ENCODE data around the gene DISP2. TPM values are rescaled to one million over a fixed set of nuclear protein-coding genes. Genes with fewer than 3 reads are reported as not detected.

DISP2 gene
- total and polyA plus RNA-seq, 2 donors from 2014 or later, result 0.04 to 0.69 TPM

- no peak overlapping the region for H3K4me3 ChIP-seq (ENCODE audit: low read length in 3 of 3)
- TF ChIP-seq, protein P1, sequence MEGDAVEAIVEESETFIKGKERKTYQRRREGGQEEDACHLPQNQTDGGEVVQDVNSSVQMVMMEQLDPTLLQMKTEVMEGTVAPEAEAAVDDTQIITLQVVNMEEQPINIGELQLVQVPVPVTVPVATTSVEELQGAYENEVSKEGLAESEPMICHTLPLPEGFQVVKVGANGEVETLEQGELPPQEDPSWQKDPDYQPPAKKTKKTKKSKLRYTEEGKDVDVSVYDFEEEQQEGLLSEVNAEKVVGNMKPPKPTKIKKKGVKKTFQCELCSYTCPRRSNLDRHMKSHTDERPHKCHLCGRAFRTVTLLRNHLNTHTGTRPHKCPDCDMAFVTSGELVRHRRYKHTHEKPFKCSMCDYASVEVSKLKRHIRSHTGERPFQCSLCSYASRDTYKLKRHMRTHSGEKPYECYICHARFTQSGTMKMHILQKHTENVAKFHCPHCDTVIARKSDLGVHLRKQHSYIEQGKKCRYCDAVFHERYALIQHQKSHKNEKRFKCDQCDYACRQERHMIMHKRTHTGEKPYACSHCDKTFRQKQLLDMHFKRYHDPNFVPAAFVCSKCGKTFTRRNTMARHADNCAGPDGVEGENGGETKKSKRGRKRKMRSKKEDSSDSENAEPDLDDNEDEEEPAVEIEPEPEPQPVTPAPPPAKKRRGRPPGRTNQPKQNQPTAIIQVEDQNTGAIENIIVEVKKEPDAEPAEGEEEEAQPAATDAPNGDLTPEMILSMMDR (IDR thresholded peaks at IDR 0.05; ENCODE audit: borderline replicate concordance, extremely low read depth, insufficient read depth), result no peak
- H3K4me1 ChIP-seq (ENCODE audit: control insufficient read depth in 2 of 3, insufficient read depth in 2 of 3, low read depth in 1 of 3, low read length in 3 of 3), result peaks cover 0 to 3% (median 0%) of the 10 kb centered on the region in 3 donors
- H3K36me3 ChIP-seq (ENCODE audit: control insufficient read depth in 2 of 3, insufficient read depth in 3 of 3, low read length in 3 of 3), result no peaks in the 10 kb centered on the region
- intact Hi-C loops (cut with DNase I), result no loop called here
- DNase-seq, result no peak
- no peaks in the 10 kb centered on the region for H3K9me3 ChIP-seq (ENCODE audit: control insufficient read depth in 2 of 3, insufficient read depth in 1 of 3, low read length in 3 of 3)
- H3K27me3 ChIP-seq (ENCODE audit: control insufficient read depth, insufficient read depth, low read length), result no peaks in the 10 kb centered on the region
- no peak overlapping the region for H3K9ac ChIP-seq (ENCODE audit: low read length in 3 of 3)
- FAIRE-seq, result no peak
- no peak overlapping the region for H3K27ac ChIP-seq (ENCODE audit: low read depth in 2 of 2, low read length in 2 of 2)
These were observed 47.0 kb upstream of the DISP2 start for GRCh38 chr15:40310993-40311392.

GRCh38 chr15:40312370-40313158 is 45.5 kb upstream of the DISP2 start:
- Histone ChIP-seq H3K4me1 (ENCODE audit: control insufficient read depth in 2 of 3, insufficient read depth in 2 of 3, low read depth in 1 of 3, low read length in 3 of 3) (peaks cover 0 to 3% (median 0%) of the 10 kb centered on the region in 3 donors), H3K9me3 (ENCODE audit: control insufficient read depth in 2 of 3, insufficient read depth in 1 of 3, low read length in 3 of 3) (no peaks in the 10 kb centered on the region), H3K27ac (ENCODE audit: low read depth in 2 of 2, low read length in 2 of 2) (no peak overlapping the region), H3K4me3 (ENCODE audit: low read length in 3 of 3) (no peak overlapping the region), H3K36me3 (ENCODE audit: control insufficient read depth in 2 of 3, insufficient read depth in 3 of 3, low read length in 3 of 3) (no peaks in the 10 kb centered on the region), H3K9ac (ENCODE audit: low read length in 3 of 3) (no peak overlapping the region), H3K27me3 (ENCODE audit: control insufficient read depth, insufficient read depth, low read length) (no peaks in the 10 kb centered on the region)
- FAIRE-seq (no peak), DNase-seq (no peak)
- TF ChIP-seq, protein P1 (IDR thresholded peaks at IDR 0.05; ENCODE audit: borderline replicate concordance, extremely low read depth, insufficient read depth), result no peak
- intact Hi-C loops (cut with DNase I), result no loop called here

DNA sequence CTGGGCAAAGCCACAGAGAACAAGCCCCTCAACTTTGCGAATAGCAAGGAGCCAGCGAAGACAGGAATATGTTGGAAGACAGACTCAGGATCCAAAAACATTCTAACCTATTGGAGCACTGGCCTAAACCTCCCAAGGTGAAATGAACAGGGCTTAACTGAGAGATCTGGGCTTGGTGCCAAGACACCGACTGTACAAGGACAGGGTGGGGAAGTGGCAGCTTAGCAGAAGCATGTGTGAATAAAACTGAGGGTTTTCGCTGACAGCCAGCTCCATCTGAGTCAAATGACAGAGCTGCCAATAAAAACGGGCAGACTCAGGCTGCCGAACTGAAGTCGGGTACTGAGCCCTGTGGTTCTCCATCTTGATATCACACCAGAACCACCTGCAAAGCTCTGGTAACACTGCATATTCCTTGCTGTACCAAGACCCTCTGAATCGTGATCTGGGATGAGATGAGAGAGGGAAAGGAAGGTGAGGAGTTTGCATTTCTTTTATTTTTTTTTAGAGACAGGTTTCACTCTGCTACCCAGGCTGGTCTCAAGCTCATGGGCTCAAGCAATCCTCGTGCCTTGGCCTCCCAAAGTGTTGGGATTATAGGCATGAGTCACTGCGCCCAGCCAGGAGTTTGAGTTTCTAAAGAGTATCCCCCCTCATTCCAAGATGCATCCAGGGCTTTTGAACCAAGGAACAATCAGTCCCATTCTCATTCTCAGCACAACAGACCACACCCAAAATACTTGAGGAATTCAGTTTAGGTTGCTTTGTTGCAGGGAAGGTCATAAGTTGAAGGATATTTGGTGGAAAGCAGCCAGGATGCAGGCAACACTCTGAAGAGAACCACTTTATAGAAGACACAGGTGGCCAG is 44.3 kb upstream of the DISP2 start:
- H3K4me1 ChIP-seq (ENCODE audit: control insufficient read depth in 2 of 3, insufficient read depth in 2 of 3, low read depth in 1 of 3, low read length in 3 of 3), result peaks cover 0 to 3% (median 0%) of the 10 kb centered on the region in 3 donors
- no peak overlapping the region for H3K9ac ChIP-seq (ENCODE audit: low read length in 3 of 3)
- DNase-seq (peak in 2 of 5 donors; percentile 59 to 83), FAIRE-seq (no peak)
- TF ChIP-seq, protein P1 (IDR thresholded peaks at IDR 0.05; ENCODE audit: borderline replicate concordance, extremely low read depth, insufficient read depth), result no peak
- intact Hi-C loops (cut with DNase I), result no loop called here
- no peaks in the 10 kb centered on the region for H3K27me3 ChIP-seq (ENCODE audit: control insufficient read depth, insufficient read depth, low read length)
- no peak overlapping the region for H3K27ac ChIP-seq (ENCODE audit: low read depth in 2 of 2, low read length in 2 of 2)
- no peaks in the 10 kb centered on the region for H3K36me3 ChIP-seq (ENCODE audit: control insufficient read depth in 2 of 3, insufficient read depth in 3 of 3, low read length in 3 of 3)
- no peak overlapping the region for H3K4me3 ChIP-seq (ENCODE audit: low read length in 3 of 3)
- H3K9me3 ChIP-seq (ENCODE audit: control insufficient read depth in 2 of 3, insufficient read depth in 1 of 3, low read length in 3 of 3), result no peaks in the 10 kb centered on the region
